K562 (cell line): Measurements from ENCODE around the gene IGDCC3. TPM values are rescaled to one million over a fixed set of nuclear protein-coding genes. Genes with fewer than 3 reads are reported as not detected.

Experiments
- ATAC-seq: fragments of 200-7000 bp; cut with Tn5 transposase; 3 replicates; pipeline ENCODE4 v1.9.1; 2020; ENCODE audit warnings: moderate library complexity
- BruUV-seq: library from RNA; stranded (reverse); fragments of 400-500 nt; replicated peaks from 2 replicates; lab custom pipeline; 2021; lab: Mats Ljungman, UMichigan
- CTCF ChIA-PET: fragments of 300-600 bp; formaldehyde crosslinking; extraction: SDS; loops from one replicate; lab custom pipeline; 2021; ENCODE audit warnings: low intra/inter-chr PET ratio; lab: Yijun Ruan, JAX
- POLR2A ChIA-PET: fragments of 300-600, 350-650 bp; sonication (Branson Sonifier 250); formaldehyde crosslinking; extraction: SDS; loops from one replicate; lab custom pipeline; 2021; ENCODE audit warnings: antibody characterized with exemption, inconsistent platforms; lab: Yijun Ruan, JAX
- DNase-seq, 4 experiments: peaks; one replicate each; pipeline versions ENCODE4 v3.0.0 to v3.0.0-alpha.2; 2011 to 2018; ENCODE audit warnings: low spot score in 3 of 4, mixed read lengths in 3 of 4; ENCODE audit errors: extremely low read depth in 1 of 4
- FAIRE-seq: peaks from 2 replicates; lab custom pipeline; 2011; peaks lifted over from hg19 to GRCh38; lab: Jason Lieb, UNC
- H2AFZ ChIP-seq: 2 replicates; pipeline ENCODE4 v1.6.0; 2011; ENCODE audit warnings: low read depth, low read length, control low read depth, inconsistent platforms
- H3K27ac ChIP-seq: fragments of 200-600 bp; 3 replicates; pipeline ENCODE4 v1.8.0; 2011; ENCODE audit warnings: low read depth, mild to moderate bottlenecking, control low read depth, inconsistent platforms, low read length, moderate library complexity, mixed read lengths; ENCODE audit errors: extremely low read depth
- H3K27me3 ChIP-seq, 2 experiments: fragments of 300-600 bp in 1 of 2; 2 replicates in 1 of 2; 3 replicates in 1 of 2; pipeline versions ENCODE4 v1.6.0 to v1.8.0; 2011; ENCODE audit warnings: inconsistent platforms in 2 of 2, low read length in 2 of 2, mild to moderate bottlenecking in 1 of 2, mixed read lengths in 1 of 2, moderate library complexity in 1 of 2; ENCODE audit not compliant: control insufficient read depth in 2 of 2, insufficient read depth in 2 of 2
- H3K36me3 ChIP-seq: fragments of 300-600 bp; 3 replicates; pipeline ENCODE4 v1.8.0; 2011; ENCODE audit warnings: mild to moderate bottlenecking, low read length, inconsistent platforms; ENCODE audit not compliant: control insufficient read depth, insufficient read depth
- H3K4me1 ChIP-seq, 2 experiments: fragments of 200-600 bp in 1 of 2; replicated peaks in 1 of 2; 2 replicates in 1 of 2; 3 replicates in 1 of 2; pipeline versions ENCODE4 v1.5.1 to v1.8.0; 2011; ENCODE audit warnings: inconsistent platforms in 2 of 2, low read length in 2 of 2, mild to moderate bottlenecking in 1 of 2, mixed read lengths in 1 of 2, moderate library complexity in 1 of 2; ENCODE audit not compliant: control insufficient read depth in 2 of 2, insufficient read depth in 2 of 2
- H3K4me2 ChIP-seq: 2 replicates; pipeline ENCODE4 v1.6.1; 2011; ENCODE audit warnings: low read length, control low read depth, inconsistent platforms, mixed read lengths; ENCODE audit not compliant: insufficient read depth
- H3K4me3 ChIP-seq: fragments of 200-600 bp; sonication (generic), shearing (Covaris generic); 2 replicates; pipeline ENCODE4 v1.5.1; 2016; ENCODE audit warnings: control low read depth, inconsistent platforms
- H3K79me2 ChIP-seq: fragments of 200-600 bp; 3 replicates; pipeline ENCODE4 v1.8.0; 2011; ENCODE audit warnings: low read length, inconsistent platforms; ENCODE audit not compliant: control insufficient read depth, insufficient read depth
- H3K9ac ChIP-seq, 2 experiments: 2 replicates each; pipeline versions ENCODE4 v1.6.0 to v1.6.1; 2011; ENCODE audit warnings: low read depth in 2 of 2, low read length in 2 of 2, control low read depth in 1 of 2, inconsistent platforms in 1 of 2, mild to moderate bottlenecking in 1 of 2, mixed read lengths in 1 of 2; ENCODE audit not compliant: insufficient read depth in 1 of 2
- H3K9me1 ChIP-seq: one replicate; pipeline ENCODE4 v1.6.0; 2011; ENCODE audit warnings: inconsistent platforms, mild to moderate bottlenecking, low read length, moderate library complexity; ENCODE audit not compliant: control insufficient read depth, insufficient read depth
- H3K9me3 ChIP-seq: replicated peaks from 2 replicates; pipeline ENCODE4 v1.5.1; 2011; ENCODE audit warnings: low read depth, low read length, inconsistent platforms; ENCODE audit not compliant: control insufficient read depth, insufficient read depth
- H4K20me1 ChIP-seq: replicated peaks from 2 replicates; pipeline ENCODE4 v1.6.1; 2011; ENCODE audit warnings: low read length, inconsistent platforms, mixed read lengths; ENCODE audit not compliant: control insufficient read depth, insufficient read depth
- MXI1 ChIP-seq: IDR thresholded peaks from 2 replicates; pipeline ENCODE4 v1.6.1; 2011; ENCODE audit warnings: low read depth, mild to moderate bottlenecking, improper control_type of control experiment, low read length
- SIN3B ChIP-seq: fragments of 450-650 bp; IDR thresholded peaks from 2 replicates; pipeline ENCODE4 v1.6.1; 2017; ENCODE audit warnings: low read depth, mild to moderate bottlenecking, moderate library complexity
- SNIP1 ChIP-seq: fragments of 450-650 bp; IDR thresholded peaks from 2 replicates; pipeline ENCODE4 v1.7.1; 2017; ENCODE audit warnings: low read depth, mild to moderate bottlenecking
- SRSF3 ChIP-seq: fragments of 200-400 bp; formaldehyde crosslinking; IDR thresholded peaks from 2 replicates; pipeline ENCODE4 v1.6.1; 2016; ENCODE audit warnings: mild to moderate bottlenecking, low read length, moderate library complexity; ENCODE audit not compliant: insufficient read depth
- TCF7L2 ChIP-seq: fragments of 150-350 bp; IDR thresholded peaks from 2 replicates; pipeline ENCODE4 v1.6.1; 2016; ENCODE audit warnings: low read depth, mild to moderate bottlenecking, low read length, moderate library complexity
- THRB ChIP-seq: fragments of 450-650 bp; formaldehyde crosslinking; conservative IDR thresholded peaks from 2 replicates; pipeline ENCODE4 v1.4.0; 2022; ENCODE audit warnings: mild to moderate bottlenecking, missing genetic modification characterization
- ZNF165 ChIP-seq: fragments of 250-450 bp; sonication (Bioruptor Pico); IDR thresholded peaks from 2 replicates; pipeline ENCODE4 v1.4.0; 2020; ENCODE audit warnings: borderline replicate concordance
- WGBS: fragments of 100-300 bp; shearing (Covaris generic); methylation state at CpG from one replicate; pipeline ENCODE4 v1.1.6; 2016; ENCODE audit warnings: low coverage, mixed read lengths; ENCODE audit not compliant: insufficient coverage; ENCODE audit errors: missing lambda C conversion rate; 5-methylcytosine and 5-hydroxymethylcytosine counted together
- in situ Hi-C: fragments of 300-500 bp; cut with MboI; formaldehyde crosslinking; loops from 4 replicates; pipeline ENCODE4 v1.15.0; 2018; ENCODE audit warnings: inconsistent platforms, mixed read lengths
- intact Hi-C: fragments of 100-400 bp; cut with micrococcal nuclease; formaldehyde crosslinking; loops from 2 replicates; pipeline ENCODE4 v1.14.2; 2022
- polyA plus RNA-seq, 8 experiments: library from polyadenylated mRNA; depleted of rRNA in 4 of 8; stranded (reverse) in 5 of 8; unstranded in 3 of 8; fragments of >200 nt; fragmentation: Nextera tagmentation in 2 of 8; fragmentation: Illumina TruSeq in 1 of 8; extraction: Ambion mirVana in 2 of 8; extraction: Trizol in 1 of 8; gene quantifications; 2 replicates each; pipeline versions ENCODE4 v1.2.1 to v1.2.3, GENCODE V29; 2011 to 2014; ENCODE audit warnings: inconsistent platforms in 1 of 8, missing spikeins in 1 of 8
- total RNA-seq, 7 experiments: library from RNA; depleted of rRNA in 6 of 7; stranded (reverse); fragments of >200 nt in 6 of 7; fragmentation: Illumina TruSeq in 2 of 7; extraction: Trizol in 2 of 7; gene quantifications; 2 replicates each; pipeline versions ENCODE4 v1.2.1 to v1.2.3, GENCODE V29; 2011 to 2021; ENCODE audit warnings: low replicate concordance in 1 of 7
- TF ChIP-seq, protein P1 (sequence below): fragments of 450-650 bp; IDR thresholded peaks from 2 replicates; pipeline ENCODE4 v1.6.1; 2017; ENCODE audit warnings: antibody characterized with exemption, mild to moderate bottlenecking

Gene IGDCC3
- total and polyA plus RNA-seq, 9 of the 15 experiments (the other 6 are each of a cell fraction or from before 2014, with no cell fraction given): not detected

- Histone ChIP-seq H3K9me1 (no peaks in the 10 kb centered on the region), H3K27ac (no peak overlapping the region), H3K9ac (no peak overlapping the region), H3K36me3 (no peaks in the 10 kb centered on the region), H3K9me3 (no peaks in the 10 kb centered on the region), H3K4me2 (no peak overlapping the region), H3K4me1 (peaks cover 9 to 15% of the 10 kb centered on the region in 2 experiments; a peak in 4 of 5 replicates), H3K79me2 (no peaks in the 10 kb centered on the region), H3K27me3 (peaks cover 6 to 28% of the 10 kb centered on the region in 2 experiments; a peak in 3 of 5 replicates), H2AFZ (no peak overlapping the region), H4K20me1 (no peaks in the 10 kb centered on the region), H3K4me3 (no peak overlapping the region)
- no TSS peak for BruUV-seq
- 7% methylated on average over 10 of the region's 10 CpGs for WGBS
- FAIRE-seq: no peak
- ATAC-seq: no peak
- intact Hi-C loops (no loop called here), in situ Hi-C loops (no loop called here)
- no peak for DNase-seq
- POLR2A ChIA-PET: interaction anchor here (0.9 to 1.8 kb wide), 3 partner anchors 11 to 106 kb away, joined by 3 to 11 read pairs (median 3); partner anchors contain the start of gene RNU5B-1
- TF ChIP-seq TCF7L2 (no peak), SIN3B (no peak), SNIP1 (no peak), MXI1 (no peak), ZNF165 (CRISPR knock-in tag) (no peak), THRB (CRISPR knock-in tag) (no peak), SRSF3 (no peak)
- TF ChIP-seq, protein P1, sequence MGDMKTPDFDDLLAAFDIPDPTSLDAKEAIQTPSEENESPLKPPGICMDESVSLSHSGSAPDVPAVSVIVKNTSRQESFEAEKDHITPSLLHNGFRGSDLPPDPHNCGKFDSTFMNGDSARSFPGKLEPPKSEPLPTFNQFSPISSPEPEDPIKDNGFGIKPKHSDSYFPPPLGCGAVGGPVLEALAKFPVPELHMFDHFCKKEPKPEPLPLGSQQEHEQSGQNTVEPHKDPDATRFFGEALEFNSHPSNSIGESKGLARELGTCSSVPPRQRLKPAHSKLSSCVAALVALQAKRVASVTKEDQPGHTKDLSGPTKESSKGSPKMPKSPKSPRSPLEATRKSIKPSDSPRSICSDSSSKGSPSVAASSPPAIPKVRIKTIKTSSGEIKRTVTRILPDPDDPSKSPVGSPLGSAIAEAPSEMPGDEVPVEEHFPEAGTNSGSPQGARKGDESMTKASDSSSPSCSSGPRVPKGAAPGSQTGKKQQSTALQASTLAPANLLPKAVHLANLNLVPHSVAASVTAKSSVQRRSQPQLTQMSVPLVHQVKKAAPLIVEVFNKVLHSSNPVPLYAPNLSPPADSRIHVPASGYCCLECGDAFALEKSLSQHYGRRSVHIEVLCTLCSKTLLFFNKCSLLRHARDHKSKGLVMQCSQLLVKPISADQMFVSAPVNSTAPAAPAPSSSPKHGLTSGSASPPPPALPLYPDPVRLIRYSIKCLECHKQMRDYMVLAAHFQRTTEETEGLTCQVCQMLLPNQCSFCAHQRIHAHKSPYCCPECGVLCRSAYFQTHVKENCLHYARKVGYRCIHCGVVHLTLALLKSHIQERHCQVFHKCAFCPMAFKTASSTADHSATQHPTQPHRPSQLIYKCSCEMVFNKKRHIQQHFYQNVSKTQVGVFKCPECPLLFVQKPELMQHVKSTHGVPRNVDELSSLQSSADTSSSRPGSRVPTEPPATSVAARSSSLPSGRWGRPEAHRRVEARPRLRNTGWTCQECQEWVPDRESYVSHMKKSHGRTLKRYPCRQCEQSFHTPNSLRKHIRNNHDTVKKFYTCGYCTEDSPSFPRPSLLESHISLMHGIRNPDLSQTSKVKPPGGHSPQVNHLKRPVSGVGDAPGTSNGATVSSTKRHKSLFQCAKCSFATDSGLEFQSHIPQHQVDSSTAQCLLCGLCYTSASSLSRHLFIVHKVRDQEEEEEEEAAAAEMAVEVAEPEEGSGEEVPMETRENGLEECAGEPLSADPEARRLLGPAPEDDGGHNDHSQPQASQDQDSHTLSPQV: no peak
- CTCF ChIA-PET: no interaction called here
Observed at GRCh38 chr15:65410972-65411371, 33.2 kb upstream of the IGDCC3 start.
